Measurements from ENCODE around the gene OAS2. TPM values are rescaled to one million over a fixed set of nuclear protein-coding genes. Genes with fewer than 3 reads are reported as not detected.

The OAS2 gene
- total RNA-seq, 1 donor from 2014 or later, result not detected

DNA sequence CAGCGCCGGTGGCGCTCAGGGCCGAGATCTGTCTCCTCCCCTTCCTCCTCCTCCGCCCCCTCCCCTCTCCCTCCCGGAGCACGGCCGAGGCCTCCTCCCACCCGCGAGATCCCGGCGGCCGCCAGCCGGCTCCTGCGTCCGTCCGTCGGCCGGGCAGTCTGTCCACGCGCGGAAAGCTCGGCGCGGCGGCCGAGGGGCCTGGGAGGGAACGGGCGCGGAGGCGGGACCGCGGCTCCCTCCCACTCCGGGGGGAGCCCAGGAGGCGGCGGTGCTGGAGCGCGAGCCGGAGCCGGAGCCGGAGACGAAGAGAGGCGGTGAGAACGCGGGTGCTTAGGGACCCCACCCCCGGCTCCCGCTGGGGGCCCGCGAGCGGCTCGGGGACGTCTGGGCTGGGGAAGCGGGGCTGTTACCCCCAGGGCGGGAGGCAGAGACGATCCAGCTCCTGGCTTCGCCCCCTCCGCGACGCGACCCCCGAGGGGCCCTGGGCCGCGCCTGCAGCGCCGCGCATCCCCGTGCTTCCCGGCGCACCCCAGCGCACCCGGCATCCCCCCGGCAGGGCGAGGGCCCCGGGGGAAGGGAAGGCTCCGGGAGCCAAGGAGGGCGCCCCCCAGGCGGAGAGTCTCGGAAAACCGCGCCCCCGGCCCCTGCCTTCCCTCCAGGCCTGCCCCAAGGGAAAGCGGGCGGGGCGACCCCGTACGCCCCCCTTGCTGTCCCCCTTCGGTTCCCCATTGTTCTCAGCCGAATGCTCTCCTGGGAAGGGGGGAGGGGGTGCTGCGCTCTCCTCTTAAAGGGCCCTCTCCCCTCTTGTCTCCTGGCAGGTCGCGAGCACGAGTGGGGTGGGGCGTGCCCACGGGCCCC lies 78.5 kb downstream of the OAS2 start, which contains the start of gene DTX1:
Gene DTX1, plus strand, starts transcription at position 100 of the 858 bp plus-strand sequence. CDS start 1,463 bp downstream, outside the sequence.
- Mint-ChIP-seq H3K27me3 (ENCODE audit: unreplicated experiment) (peaks cover 11% of the 10 kb centered on the region), H3K9me3 (ENCODE audit: unreplicated experiment) (no peaks in the 10 kb centered on the region), H3K4me3 (ENCODE audit: unreplicated experiment) (peak within 1 kb of the TSS; percentile 55), H3K27ac (ENCODE audit: unreplicated experiment) (no peak within 1 kb of the TSS), H3K36me3 (ENCODE audit: unreplicated experiment) (no peaks in the 10 kb centered on the region), H3K4me1 (ENCODE audit: low read depth, unreplicated experiment) (no peaks in the 10 kb centered on the region)
- no peak for DNase-seq
- TF ChIP-seq, protein P1, sequence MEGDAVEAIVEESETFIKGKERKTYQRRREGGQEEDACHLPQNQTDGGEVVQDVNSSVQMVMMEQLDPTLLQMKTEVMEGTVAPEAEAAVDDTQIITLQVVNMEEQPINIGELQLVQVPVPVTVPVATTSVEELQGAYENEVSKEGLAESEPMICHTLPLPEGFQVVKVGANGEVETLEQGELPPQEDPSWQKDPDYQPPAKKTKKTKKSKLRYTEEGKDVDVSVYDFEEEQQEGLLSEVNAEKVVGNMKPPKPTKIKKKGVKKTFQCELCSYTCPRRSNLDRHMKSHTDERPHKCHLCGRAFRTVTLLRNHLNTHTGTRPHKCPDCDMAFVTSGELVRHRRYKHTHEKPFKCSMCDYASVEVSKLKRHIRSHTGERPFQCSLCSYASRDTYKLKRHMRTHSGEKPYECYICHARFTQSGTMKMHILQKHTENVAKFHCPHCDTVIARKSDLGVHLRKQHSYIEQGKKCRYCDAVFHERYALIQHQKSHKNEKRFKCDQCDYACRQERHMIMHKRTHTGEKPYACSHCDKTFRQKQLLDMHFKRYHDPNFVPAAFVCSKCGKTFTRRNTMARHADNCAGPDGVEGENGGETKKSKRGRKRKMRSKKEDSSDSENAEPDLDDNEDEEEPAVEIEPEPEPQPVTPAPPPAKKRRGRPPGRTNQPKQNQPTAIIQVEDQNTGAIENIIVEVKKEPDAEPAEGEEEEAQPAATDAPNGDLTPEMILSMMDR (IDR thresholded peaks at IDR 0.05; ENCODE audit: partially characterized antibody, unreplicated experiment), result no peak

DNA sequence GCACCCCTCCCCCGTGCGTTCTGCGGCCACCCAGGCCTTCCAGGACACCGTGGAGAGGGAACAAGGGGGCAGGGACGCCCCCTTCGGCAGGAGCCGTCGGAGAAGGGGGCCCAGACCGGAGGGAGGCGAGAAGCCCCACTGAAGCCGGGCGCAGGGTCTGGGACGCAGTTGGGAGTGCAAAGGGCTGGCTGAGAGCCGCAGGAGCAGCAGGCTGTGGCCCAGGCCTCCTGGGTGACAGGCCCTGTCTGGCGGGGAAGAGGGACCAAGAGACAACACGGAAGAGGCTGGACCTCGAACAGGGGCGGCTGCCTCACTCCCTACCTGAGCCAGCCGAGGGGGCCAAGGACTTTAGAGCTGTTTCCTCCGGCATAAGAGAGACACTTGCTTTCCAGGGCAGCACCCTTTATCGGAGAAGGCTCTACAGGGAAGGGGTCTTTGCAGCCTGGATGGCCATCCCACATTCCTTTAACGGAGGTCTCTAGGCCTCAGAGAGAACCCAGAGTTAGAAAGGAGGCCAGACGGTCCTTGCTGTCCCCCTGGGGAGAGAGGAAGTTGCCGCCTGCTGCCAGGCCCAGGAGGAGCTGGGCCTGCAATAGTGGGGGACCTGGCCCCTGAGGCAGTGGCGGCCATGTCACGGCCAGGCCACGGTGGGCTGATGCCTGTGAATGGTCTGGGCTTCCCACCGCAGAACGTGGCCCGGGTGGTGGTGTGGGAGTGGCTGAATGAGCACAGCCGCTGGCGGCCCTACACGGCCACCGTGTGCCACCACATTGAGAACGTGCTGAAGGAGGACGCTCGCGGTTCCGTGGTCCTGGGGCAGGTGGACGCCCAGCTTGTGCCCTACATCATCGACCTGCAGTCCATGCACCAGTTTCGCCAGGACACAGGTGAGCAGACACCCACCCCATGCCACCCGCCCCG lies 79.5 kb downstream of the OAS2 start:
- TF ChIP-seq, protein P1 (IDR thresholded peaks at IDR 0.05; ENCODE audit: partially characterized antibody, unreplicated experiment), result no peak
- no peak for DNase-seq

DNA sequence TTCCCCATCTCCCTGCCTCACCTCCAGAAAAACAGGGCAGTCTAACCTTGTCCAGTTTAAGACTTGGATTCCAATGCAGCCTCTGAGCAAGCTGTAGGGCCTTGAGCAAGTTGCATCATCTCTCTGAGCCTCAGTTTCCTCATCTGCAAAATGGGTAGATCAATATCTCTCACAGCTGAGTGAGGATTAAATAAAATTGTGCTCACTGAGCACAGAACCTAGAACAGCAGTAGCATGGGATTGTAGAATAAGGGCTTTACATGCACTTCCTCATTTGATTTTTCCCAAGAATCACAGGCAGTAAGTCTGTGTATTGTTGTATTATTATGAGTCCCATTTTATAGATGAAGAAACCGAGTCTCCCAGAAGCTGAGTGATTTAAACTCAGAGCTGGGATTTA lies 80.2 kb downstream of the OAS2 start:
- TF ChIP-seq, protein P1 (IDR thresholded peaks at IDR 0.05; ENCODE audit: partially characterized antibody, unreplicated experiment), result no peak
- Mint-ChIP-seq H3K4me3 (ENCODE audit: unreplicated experiment) (no peak overlapping the region), H3K27ac (ENCODE audit: unreplicated experiment) (no peak overlapping the region), H3K27me3 (ENCODE audit: unreplicated experiment) (peaks cover 11% of the 10 kb centered on the region), H3K36me3 (ENCODE audit: unreplicated experiment) (no peaks in the 10 kb centered on the region), H3K4me1 (ENCODE audit: low read depth, unreplicated experiment) (peaks cover 3% of the 10 kb centered on the region), H3K9me3 (ENCODE audit: unreplicated experiment) (no peaks in the 10 kb centered on the region)
- no peak for DNase-seq

More for the DNA sequence above, 79.5 kb downstream of the OAS2 start:
- peaks cover 3% of the 10 kb centered on the region for H3K4me1 Mint-ChIP-seq (ENCODE audit: low read depth, unreplicated experiment)
- no peaks in the 10 kb centered on the region for H3K9me3 Mint-ChIP-seq (ENCODE audit: unreplicated experiment)
- H3K36me3 Mint-ChIP-seq (ENCODE audit: unreplicated experiment), result no peaks in the 10 kb centered on the region
- no peak overlapping the region for H3K4me3 Mint-ChIP-seq (ENCODE audit: unreplicated experiment)
- H3K27me3 Mint-ChIP-seq (ENCODE audit: unreplicated experiment), result peaks cover 11% of the 10 kb centered on the region
- H3K27ac Mint-ChIP-seq (ENCODE audit: unreplicated experiment), result no peak overlapping the region

DNA sequence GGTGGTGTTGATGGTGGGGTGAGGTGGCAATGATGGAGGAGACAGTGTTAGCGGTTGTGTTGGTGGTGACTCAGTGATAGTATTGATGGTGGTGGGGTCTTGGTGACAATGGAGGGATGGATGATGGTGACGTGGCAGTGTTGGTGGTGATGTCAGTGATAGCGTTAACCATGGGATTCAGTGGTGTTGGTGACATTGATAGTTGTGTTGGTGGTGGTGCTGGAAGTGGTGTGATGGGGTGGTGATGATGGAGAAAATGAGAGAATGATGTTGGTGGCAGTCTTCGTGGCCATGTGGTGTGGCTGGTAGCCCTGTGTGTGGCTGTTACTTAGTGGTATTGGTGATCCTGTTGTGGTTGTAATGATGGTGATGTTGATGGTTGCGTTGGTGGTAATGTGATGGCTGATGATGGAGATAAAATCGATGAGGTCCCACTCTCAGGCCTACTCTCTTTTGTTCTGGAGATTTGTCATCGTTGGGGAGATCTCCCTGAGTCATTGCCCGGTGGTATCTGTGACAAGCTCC lies 80.8 kb downstream of the OAS2 start:
- Mint-ChIP-seq H3K9me3 (ENCODE audit: unreplicated experiment) (no peaks in the 10 kb centered on the region), H3K27ac (ENCODE audit: unreplicated experiment) (no peak overlapping the region), H3K4me3 (ENCODE audit: unreplicated experiment) (no peak overlapping the region), H3K27me3 (ENCODE audit: unreplicated experiment) (peaks cover 11% of the 10 kb centered on the region), H3K36me3 (ENCODE audit: unreplicated experiment) (no peaks in the 10 kb centered on the region), H3K4me1 (ENCODE audit: low read depth, unreplicated experiment) (peaks cover 3% of the 10 kb centered on the region)
- DNase-seq, result no peak
- TF ChIP-seq, protein P1 (IDR thresholded peaks at IDR 0.05; ENCODE audit: partially characterized antibody, unreplicated experiment), result no peak

All from glutamatergic neuron (in vitro differentiated cells).